Esophagus muscularis mucosa (tissue), 4 donors: ENCODE data around the gene TMTC2. TPM values are rescaled to one million over a fixed set of nuclear protein-coding genes. Genes with fewer than 3 reads are reported as not detected.

ENCODE experiments used
- DNase-seq: peaks from one replicate; pipeline ENCODE4 v3.0.0-alpha.2; 2017; ENCODE audit errors: extremely low spot score
- H3K27ac ChIP-seq, 4 donors: fragments of 200-600 bp; sonication (generic); replicated peaks in 1 of 4; 1 replicate in 3 of 4; 2 replicates in 1 of 4; pipeline ENCODE4 v1.5.1; 2016 to 2019; ENCODE audit warnings: mild to moderate bottlenecking in 1 of 4
- H3K27me3 ChIP-seq, 4 donors: fragments of 200-600 bp; sonication (generic); one replicate each; pipeline versions ENCODE4 v1.5.1 to v1.6.0; 2016 to 2019
- H3K36me3 ChIP-seq, 4 donors: fragments of 200-600 bp; sonication (generic); one replicate each; pipeline ENCODE4 v1.5.1; 2016 to 2019
- H3K4me1 ChIP-seq, 4 donors: fragments of 200-600 bp; sonication (generic); one replicate each; pipeline ENCODE4 v1.5.1; 2016 to 2019
- H3K4me3 ChIP-seq, 4 donors: fragments of 200-600 bp; sonication (generic); 1 replicate in 2 of 4; 2 replicates in 2 of 4; pipeline ENCODE4 v1.5.1; 2016 to 2019; ENCODE audit warnings: mild to moderate bottlenecking in 4 of 4, moderate library complexity in 1 of 4
- H3K9me3 ChIP-seq, 4 donors: fragments of 200-600 bp; sonication (generic); 1 replicate in 3 of 4; 2 replicates in 1 of 4; pipeline ENCODE4 v1.5.1; 2016 to 2019
- EP300 ChIP-seq: sonication (generic); formaldehyde crosslinking; IDR thresholded peaks from one replicate; pipeline ENCODE4 v1.6.1; 2017; ENCODE audit warnings: antibody characterized with exemption
- POLR2A ChIP-seq: fragments of 450-650 bp; IDR thresholded peaks from one replicate; pipeline ENCODE4 v1.6.1; 2017; ENCODE audit warnings: antibody characterized with exemption, moderate library complexity, mild to moderate bottlenecking, low read depth
- POLR2AphosphoS5 ChIP-seq, 2 donors: sonication (generic); formaldehyde crosslinking; IDR thresholded peaks; one replicate each; pipeline ENCODE4 v1.6.1; 2017; ENCODE audit warnings: antibody characterized with exemption in 2 of 2
- WGBS: methylation state at CpG from one replicate; pipeline ENCODE4 v1.1.5; 2018; 5-methylcytosine and 5-hydroxymethylcytosine counted together
- intact Hi-C: fragments of 100-400 bp; cut with DNase I; formaldehyde crosslinking; loops from one replicate; pipeline ENCODE4 v1.15.1; 2023
- total RNA-seq, 4 donors: library from RNA; depleted of rRNA; stranded (reverse); fragments of >200 nt; gene quantifications; one replicate each; pipeline versions ENCODE4 v1.1.0 to v1.2.1, GENCODE V29; 2016
- TF ChIP-seq, protein P1 (sequence below), 3 experiments: fragments of 200-600 bp in 2 of 3; fragments of 450-650 bp in 1 of 3; sonication (generic) in 2 of 3; IDR thresholded peaks; one replicate each; pipeline ENCODE4 v1.5.1; 2017 to 2019; ENCODE audit warnings: antibody characterized with exemption in 3 of 3, mild to moderate bottlenecking in 2 of 3, moderate library complexity in 1 of 3

TMTC2 gene
- total RNA-seq, 4 donors from 2014 or later = 4.7 to 8.7 (median 7.3) TPM

GRCh38 chr12:82710741-82711140 is 24.0 kb downstream of the TMTC2 start:
- intact Hi-C loops = no loop called here
- 69% methylated on average over 2 of the region's 2 CpGs for WGBS
- no peak overlapping the region for H3K27ac ChIP-seq

DNA sequence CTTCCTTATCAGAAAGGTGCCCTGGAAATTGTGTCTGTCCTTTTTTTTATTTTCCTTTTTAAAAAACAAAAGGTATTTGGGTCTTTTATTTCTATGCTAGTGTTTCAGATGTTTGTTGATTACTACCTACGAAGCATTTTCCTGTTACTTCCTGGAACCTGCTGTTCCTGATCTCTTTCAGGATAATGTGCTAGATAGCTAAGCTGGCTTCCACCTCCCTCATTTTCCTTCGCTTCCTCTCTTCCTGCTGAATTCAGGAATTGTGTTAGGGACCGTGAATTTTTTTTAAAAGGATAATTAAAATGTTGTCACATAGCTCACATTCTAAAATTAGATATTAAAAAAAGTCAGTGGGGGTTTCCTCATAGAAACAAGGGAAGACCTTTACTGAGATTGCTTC is 27.7 kb downstream of the TMTC2 start:
- Histone ChIP-seq H3K9me3 (no peaks in the 10 kb centered on the region), H3K36me3 (no peaks in the 10 kb centered on the region), H3K4me3 (no peak overlapping the region), H3K27me3 (no peaks in the 10 kb centered on the region), H3K27ac (no peak overlapping the region), H3K4me1 (no peaks in the 10 kb centered on the region)
- no peak for TF ChIP-seq EP300
- TF ChIP-seq, protein P1, sequence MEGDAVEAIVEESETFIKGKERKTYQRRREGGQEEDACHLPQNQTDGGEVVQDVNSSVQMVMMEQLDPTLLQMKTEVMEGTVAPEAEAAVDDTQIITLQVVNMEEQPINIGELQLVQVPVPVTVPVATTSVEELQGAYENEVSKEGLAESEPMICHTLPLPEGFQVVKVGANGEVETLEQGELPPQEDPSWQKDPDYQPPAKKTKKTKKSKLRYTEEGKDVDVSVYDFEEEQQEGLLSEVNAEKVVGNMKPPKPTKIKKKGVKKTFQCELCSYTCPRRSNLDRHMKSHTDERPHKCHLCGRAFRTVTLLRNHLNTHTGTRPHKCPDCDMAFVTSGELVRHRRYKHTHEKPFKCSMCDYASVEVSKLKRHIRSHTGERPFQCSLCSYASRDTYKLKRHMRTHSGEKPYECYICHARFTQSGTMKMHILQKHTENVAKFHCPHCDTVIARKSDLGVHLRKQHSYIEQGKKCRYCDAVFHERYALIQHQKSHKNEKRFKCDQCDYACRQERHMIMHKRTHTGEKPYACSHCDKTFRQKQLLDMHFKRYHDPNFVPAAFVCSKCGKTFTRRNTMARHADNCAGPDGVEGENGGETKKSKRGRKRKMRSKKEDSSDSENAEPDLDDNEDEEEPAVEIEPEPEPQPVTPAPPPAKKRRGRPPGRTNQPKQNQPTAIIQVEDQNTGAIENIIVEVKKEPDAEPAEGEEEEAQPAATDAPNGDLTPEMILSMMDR (IDR thresholded peaks at IDR 0.05) = no peak
- no peak for DNase-seq
- WGBS = 95% methylated on average over 3 of the region's 3 CpGs
- intact Hi-C loops = no loop called here

More at GRCh38 chr12:82710741-82711140, 24.0 kb downstream of the TMTC2 start:
- Histone ChIP-seq H3K9me3 (no peaks in the 10 kb centered on the region), H3K4me1 (peaks cover 0 to 16% (median 6%) of the 10 kb centered on the region in 4 donors), H3K36me3 (no peaks in the 10 kb centered on the region), H3K27me3 (no peaks in the 10 kb centered on the region), H3K4me3 (no peak overlapping the region)
- TF ChIP-seq, protein P1 (IDR thresholded peaks at IDR 0.05) = no peak
- TF ChIP-seq POLR2AphosphoS5 (IDR thresholded peaks at IDR 0.05) = no peak
- no peak for TF ChIP-seq POLR2A
- TF ChIP-seq EP300 = no peak
- DNase-seq = no peak

GRCh38 chr12:82721726-82722125 is 35.0 kb downstream of the TMTC2 start:
- H3K27ac ChIP-seq = no peak overlapping the region
- TF ChIP-seq POLR2A = no peak
- no peak for TF ChIP-seq EP300
- TF ChIP-seq, protein P1 (IDR thresholded peaks at IDR 0.05) = no peak
- no peak for TF ChIP-seq POLR2AphosphoS5 (IDR thresholded peaks at IDR 0.05)
- H3K9me3 ChIP-seq = no peaks in the 10 kb centered on the region
- 80% methylated on average over 1 of the region's 1 CpG for WGBS
- H3K4me1 ChIP-seq = no peaks in the 10 kb centered on the region
- no peak overlapping the region for H3K4me3 ChIP-seq
- H3K27me3 ChIP-seq = no peaks in the 10 kb centered on the region
- H3K36me3 ChIP-seq = no peaks in the 10 kb centered on the region
- intact Hi-C loops = no loop called here
- no peak for DNase-seq

DNA sequence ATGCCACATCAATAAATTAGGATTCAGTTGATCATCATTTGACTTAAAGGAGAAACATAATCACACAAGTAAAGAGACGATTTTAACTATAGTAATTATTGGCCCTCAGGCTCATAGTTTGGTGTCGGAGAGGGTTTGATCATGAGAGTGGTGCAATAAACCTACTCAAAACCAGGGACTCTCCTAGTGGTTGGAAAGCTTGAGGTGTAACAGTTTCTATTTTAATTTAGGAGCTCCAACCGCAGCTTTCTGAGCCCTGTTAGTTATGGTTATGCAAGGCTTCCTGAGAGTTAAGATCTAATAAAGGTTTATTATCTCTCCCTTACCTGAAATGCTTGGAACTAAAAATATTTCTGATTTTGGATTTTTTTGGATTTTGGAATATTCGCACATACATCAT is 36.4 kb downstream of the TMTC2 start:
- H3K9me3 ChIP-seq = no peaks in the 10 kb centered on the region
- no peak overlapping the region for H3K4me3 ChIP-seq
- no peak for TF ChIP-seq EP300
- no peak for TF ChIP-seq POLR2AphosphoS5 (IDR thresholded peaks at IDR 0.05)
- no peak for TF ChIP-seq POLR2A
- TF ChIP-seq, protein P1 (IDR thresholded peaks at IDR 0.05) = no peak
- H3K27ac ChIP-seq = no peak overlapping the region
- 95% methylated on average over 4 of the region's 4 CpGs for WGBS
- H3K4me1 ChIP-seq = no peaks in the 10 kb centered on the region
- intact Hi-C loops = no loop called here
- H3K27me3 ChIP-seq = no peaks in the 10 kb centered on the region
- no peak for DNase-seq
- H3K36me3 ChIP-seq = no peaks in the 10 kb centered on the region

DNA sequence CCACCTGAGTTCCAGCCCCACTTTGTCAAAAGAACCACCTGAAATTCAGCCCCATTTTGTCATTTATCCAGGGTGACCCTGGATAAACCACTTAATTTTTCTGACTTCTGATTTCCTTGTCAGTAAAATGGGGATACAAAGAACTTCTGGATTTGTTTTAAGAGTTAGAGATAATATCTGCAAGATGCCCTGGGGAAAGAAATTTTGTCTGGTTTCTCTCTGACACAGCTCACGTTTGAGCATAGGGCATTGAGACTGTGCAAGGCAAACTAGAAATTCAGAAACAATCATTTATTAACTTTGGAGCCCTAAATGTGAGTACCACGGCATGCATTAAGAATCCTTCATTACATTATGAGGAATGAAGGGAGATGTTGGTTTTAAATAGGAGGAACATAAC is 37.2 kb downstream of the TMTC2 start:
- TF ChIP-seq POLR2AphosphoS5 (IDR thresholded peaks at IDR 0.05) = no peak
- TF ChIP-seq EP300 = no peak
- intact Hi-C loops = no loop called here
- H3K27ac ChIP-seq = no peak overlapping the region
- no peaks in the 10 kb centered on the region for H3K27me3 ChIP-seq
- H3K36me3 ChIP-seq = peaks cover 0 to 5% (median 0%) of the 10 kb centered on the region in 4 donors
- H3K4me1 ChIP-seq = no peaks in the 10 kb centered on the region
- no peaks in the 10 kb centered on the region for H3K9me3 ChIP-seq
- WGBS = 94% methylated on average over 2 of the region's 2 CpGs
- no peak for DNase-seq
- H3K4me3 ChIP-seq = no peak overlapping the region
